Hematopoietic multipotent progenitor cell (in vitro differentiated cells): ENCODE measurements around the gene SUFU. TPM values are rescaled to one million over a fixed set of nuclear protein-coding genes. Genes with fewer than 3 reads are reported as not detected.

ENCODE experiments used
- DNase-seq, 3 donors: peaks; one replicate each; pipeline ENCODE4 v3.0.0-alpha.2; 2011 to 2015; ENCODE audit warnings: low read depth in 2 of 3, low spot score in 2 of 3
- total RNA-seq: library from RNA; depleted of rRNA; stranded (reverse); fragments of >200 nt; gene quantifications from one replicate; pipeline ENCODE4 v1.2.3, GENCODE V29; 2012

SUFU gene
- total RNA-seq, 1 donor: 6.7 TPM

DNA sequence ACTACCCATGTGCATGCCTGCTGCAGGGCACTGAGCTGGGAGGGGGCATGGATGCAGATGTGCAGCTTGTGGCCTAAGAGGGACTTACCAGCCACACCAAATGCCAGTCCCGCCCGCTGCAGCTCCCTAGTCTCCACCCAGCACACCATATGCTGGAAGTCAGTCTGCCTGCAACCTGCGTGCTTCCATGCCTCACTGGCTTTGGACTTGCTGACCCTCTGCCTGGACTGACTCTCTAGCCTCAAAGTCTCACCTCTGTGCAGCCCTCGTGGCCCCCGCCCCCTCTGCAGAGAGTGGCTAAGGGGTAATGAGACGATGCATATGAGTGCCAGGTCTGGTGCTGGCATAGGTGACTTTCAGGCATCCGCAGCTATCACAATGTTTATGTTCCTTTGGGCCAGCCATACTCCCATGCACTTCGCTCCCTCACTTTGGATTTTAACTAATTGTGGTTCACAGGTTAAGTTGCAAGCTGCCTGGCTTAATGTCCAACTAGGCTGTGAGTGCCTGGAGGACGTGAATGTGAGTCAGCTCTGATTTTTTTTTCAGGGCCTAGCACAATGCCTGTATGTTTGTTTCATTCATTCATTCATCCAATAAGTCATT is 162.2 kb downstream of the SUFU start:
- no peak for DNase-seq

- peak in 1 of 3 donors; percentile 41 for DNase-seq
Observed at GRCh38 chr10:102667411-102667810, 163.6 kb downstream of the SUFU start.

- no peak for DNase-seq
Observed at GRCh38 chr10:102668326-102669107, 164.7 kb downstream of the SUFU start.

GRCh38 chr10:102669206-102670064 is 165.7 kb downstream of the SUFU start:
- DNase-seq: no peak

GRCh38 chr10:102670065-102670670 is 166.4 kb downstream of the SUFU start:
- no peak for DNase-seq

DNA sequence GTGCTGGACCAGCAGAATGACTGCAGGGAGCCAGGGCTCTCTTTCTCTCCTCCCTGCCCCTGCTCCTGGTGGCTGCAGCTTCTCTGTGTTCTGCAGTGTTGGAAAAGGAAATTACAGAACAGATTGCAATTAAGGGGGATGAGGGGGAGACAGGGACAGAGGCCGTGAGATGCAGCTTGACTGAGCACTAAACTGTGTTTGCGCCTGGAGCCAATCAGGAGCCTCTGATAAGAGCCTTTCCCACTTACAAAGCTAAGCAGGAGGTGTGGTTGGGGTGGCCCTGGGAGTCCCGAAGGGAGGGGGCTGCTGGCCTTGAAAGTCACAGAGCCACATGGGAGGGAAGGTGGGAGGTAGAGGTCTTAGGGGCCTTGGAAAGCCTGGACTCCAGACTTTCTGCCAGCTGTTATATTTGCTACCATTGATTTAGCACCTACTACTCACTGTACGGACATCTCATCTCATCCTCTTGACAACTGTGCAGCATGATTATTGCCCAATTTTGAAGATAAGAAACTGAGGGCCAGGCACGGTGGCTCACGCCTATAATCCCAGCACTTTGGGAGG is 167.2 kb downstream of the SUFU start:
- DNase-seq: no peak

- DNase-seq: no peak
Observed at GRCh38 chr10:102673236-102673818, 169.6 kb downstream of the SUFU start.

DNA sequence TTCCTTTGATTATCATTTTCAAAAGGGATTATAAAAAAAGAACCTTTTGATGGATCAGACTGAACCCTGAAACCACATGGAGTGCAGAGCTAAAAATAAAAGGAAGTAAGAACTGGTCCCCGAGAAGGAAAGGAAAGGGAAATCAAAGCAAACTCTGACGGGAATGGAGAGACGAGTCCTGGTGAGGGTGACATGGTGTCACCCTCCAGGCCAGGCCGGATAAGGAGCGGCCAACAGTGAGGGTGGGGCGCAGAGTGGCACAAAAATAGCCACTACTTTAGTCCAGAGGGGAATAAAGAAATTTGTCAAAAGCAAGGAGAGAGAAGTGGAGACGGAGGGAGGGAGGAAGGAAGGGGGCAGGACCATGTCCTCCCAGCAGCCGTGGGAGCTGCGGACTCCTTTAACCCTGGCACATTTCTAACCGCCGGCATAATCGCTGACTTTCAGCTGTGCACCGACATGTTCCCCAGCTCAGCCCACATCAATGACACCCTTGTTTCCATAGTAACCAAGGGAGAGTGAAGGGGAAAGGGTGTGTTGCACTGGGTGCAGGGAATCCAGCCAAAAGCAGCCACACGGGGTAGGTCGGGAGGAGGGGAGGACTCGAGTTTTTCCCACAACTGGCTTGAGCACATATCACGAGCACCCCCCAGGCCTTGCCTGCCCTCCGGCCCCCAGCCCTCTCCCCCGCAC is 170.2 kb downstream of the SUFU start:
- peak; percentile 59 to 94 (median 84) for DNase-seq

DNA sequence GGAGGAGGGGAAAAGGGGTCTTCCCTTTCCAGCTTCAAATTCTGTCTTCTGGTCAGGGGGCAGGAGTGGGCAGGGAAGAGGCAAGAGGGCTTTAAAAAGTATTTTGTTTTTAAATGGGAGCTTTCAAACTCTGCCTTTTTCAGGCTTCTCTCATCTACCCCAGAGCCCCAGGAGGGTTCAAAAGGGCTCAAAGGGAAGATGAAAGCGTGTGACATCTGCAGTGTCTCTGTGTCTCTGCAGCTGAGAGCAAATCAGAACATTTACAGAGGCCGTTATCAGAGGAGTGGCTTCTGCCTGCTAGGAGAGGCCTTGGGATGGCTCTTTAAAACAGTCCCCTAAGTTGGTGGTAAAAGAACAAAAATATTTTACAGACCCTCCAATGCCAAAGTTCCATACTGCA is 170.8 kb downstream of the SUFU start:
- no peak for DNase-seq

GRCh38 chr10:102675011-102675665 is 171.4 kb downstream of the SUFU start:
- no peak for DNase-seq

DNA sequence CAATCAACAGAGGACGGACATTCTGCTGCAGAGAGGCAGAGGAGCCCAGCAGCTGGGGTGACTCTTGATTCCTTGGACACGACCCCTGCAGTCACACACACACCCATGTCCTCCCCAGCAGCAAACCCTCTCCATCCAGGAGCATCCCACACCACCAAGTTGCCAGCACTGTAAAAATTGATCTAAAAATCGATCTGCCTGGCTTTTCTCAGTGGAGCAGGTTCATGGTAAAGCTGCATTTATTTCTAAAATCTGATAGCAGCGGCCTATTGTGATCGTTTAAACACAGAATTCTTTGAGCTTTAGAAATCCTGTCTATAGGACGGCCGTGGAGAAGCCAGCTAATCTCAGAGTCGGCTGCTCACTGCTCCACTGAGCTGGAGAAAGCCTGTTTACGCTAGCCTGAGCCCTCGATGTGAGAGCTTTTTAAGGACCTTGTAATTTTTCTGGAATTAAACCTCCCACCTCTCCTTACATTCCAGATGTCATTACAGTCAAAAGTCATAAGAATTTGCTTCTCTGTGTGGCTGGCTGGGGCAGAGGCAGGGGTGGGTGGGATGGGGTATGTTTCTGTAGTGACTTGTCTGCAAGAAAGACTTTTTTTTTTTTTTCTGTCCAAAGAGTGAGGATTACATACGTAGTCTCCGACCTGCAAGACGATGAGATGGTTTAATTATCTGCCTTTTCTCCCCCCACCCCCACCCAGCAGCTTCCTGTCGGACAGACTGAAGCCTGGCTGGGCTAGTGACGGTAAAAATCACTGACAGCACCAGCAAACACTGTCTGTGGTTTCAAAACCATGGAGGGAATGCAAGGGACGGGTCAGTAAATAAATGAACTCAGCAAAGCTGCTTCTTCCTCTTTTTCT is 172.1 kb downstream of the SUFU start:
- peak in 2 of 3 donors; percentile 59 for DNase-seq

- DNase-seq: no peak
Observed at GRCh38 chr10:102676534-102677315, 173.0 kb downstream of the SUFU start.

GRCh38 chr10:102677331-102678067 is 173.7 kb downstream of the SUFU start:
- DNase-seq: no peak

DNA sequence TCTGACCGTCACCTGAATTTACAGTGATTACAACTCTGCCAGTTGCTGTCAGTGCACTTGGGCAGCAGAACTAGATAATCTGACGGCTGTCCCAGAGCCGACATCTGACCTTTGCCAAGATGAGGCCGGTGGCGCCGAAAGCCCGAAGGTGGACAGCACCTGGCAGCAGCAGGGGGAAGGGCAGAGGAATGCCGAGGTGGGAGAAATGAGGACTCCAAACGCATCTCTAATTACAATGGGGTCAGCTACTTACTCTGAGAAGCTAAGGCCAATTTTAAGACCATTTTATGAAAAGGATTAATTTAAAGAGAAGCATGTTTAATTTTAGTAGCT is 174.3 kb downstream of the SUFU start:
- no peak for DNase-seq

DNA sequence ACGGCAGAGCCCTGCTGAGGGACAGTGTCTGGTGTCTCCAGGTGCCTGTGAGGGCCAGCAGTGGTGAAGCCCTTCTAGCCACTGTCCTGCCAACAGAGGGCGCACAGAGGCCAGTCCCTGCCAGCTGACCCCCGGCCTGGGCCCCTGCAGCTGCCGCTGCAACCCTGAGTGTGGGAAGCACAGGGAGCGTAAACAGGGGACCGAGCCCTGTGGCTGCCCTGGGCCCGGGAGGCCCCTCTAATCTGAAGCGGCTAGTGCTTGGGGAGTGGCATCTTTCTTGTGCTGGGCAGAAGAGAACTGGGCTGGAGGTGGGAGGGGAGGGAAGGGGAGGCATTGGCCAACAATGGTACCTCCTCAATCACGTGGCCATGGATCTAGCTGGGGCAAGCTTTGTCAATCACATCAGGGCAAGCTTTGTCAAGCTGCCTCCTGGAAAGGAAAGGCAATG is 175.1 kb downstream of the SUFU start:
- DNase-seq: peak in 2 of 3 donors; percentile 41 to 42

DNA sequence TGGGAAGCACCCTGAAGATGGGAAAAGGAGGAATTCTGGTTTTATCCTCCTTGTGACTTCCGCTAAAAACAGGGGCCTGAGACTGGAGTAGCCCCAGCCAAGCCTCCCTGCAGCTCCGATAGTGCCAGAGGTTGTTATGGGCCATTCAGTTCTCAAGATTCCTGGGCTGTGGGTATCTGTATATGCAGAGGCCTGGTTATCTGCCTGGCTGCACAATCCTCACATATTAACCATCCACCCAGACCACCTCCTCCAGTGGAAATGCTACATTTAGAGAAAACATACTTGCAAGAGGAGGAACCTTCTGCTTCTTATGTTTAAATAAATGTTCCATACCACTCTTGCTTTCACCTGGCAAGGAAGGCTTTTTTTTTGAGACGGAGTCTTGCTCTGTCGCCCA is 175.8 kb downstream of the SUFU start:
- DNase-seq: no peak

DNA sequence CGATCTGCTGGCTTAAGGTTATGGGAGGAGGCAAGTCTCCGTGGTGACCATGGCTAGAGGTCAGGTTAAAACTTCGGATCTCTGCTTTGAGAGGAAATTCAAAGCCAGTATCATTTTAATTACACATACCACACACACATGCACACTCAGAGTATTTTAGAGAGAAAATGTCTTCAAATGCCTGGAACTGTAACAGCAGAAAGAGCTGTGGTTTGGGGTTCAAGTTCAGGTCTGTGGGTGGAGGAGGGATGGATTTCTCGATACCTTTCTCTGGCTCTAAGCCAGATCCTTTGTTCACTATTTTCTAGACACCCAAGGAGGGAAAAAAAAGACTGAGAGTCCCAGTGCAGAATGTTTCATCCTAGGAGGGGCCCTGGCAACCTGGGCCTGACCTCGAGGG is 177.9 kb downstream of the SUFU start:
- no peak for DNase-seq
